ENCODE results near the gene SEC31B.

The SEC31B gene, protein sequence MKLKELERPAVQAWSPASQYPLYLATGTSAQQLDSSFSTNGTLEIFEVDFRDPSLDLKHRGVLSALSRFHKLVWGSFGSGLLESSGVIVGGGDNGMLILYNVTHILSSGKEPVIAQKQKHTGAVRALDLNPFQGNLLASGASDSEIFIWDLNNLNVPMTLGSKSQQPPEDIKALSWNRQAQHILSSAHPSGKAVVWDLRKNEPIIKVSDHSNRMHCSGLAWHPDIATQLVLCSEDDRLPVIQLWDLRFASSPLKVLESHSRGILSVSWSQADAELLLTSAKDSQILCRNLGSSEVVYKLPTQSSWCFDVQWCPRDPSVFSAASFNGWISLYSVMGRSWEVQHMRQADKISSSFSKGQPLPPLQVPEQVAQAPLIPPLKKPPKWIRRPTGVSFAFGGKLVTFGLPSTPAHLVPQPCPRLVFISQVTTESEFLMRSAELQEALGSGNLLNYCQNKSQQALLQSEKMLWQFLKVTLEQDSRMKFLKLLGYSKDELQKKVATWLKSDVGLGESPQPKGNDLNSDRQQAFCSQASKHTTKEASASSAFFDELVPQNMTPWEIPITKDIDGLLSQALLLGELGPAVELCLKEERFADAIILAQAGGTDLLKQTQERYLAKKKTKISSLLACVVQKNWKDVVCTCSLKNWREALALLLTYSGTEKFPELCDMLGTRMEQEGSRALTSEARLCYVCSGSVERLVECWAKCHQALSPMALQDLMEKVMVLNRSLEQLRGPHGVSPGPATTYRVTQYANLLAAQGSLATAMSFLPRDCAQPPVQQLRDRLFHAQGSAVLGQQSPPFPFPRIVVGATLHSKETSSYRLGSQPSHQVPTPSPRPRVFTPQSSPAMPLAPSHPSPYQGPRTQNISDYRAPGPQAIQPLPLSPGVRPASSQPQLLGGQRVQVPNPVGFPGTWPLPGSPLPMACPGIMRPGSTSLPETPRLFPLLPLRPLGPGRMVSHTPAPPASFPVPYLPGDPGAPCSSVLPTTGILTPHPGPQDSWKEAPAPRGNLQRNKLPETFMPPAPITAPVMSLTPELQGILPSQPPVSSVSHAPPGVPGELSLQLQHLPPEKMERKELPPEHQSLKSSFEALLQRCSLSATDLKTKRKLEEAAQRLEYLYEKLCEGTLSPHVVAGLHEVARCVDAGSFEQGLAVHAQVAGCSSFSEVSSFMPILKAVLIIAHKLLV

DNA sequence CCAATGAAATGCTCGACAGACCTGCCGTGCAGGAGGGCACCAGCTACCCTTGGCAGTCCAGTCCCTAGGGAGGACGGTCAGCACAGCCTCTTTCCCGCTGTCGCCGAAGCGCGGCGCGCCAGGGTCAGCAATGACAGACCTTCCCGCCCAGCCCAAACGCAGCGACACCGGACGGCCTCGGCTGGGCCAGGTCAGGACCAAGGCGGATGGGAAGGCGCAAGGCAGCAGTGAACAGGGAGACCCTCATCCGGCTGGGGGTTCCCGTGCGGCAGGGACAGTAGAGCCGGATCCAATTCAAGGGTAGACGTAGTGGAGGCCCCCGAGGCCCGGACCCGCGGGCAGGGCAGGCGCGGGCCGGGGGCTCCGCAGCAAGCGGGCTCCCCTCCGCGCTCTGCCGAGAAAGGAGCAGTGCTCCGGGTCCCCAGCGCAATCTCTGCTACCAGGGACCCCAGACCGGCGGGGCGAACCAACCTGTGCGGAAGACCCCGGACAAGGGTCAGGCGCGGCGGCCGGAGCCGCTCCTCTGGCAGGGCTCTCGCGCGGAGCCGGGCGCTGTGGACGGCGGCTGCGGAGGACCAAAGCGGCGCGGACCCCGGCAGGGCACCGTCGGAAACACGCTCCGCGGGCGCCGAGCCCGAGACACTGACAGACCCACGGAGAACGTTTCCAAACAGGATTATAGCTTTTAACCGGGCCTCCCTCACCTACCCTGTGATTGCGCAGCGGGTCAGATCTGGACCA, at the start of gene SEC31B:
SEC31B (minus strand) TSS at position 551 of the 741 bp plus-strand sequence. CDS start 2,909 bp downstream, outside the sequence.
- Mint-ChIP-seq H3K27me3 (no peaks in the 10 kb centered on the region), H3K9me3 (no peaks in the 10 kb centered on the region), H3K36me3 (ENCODE audit: low read depth) (peaks cover 30% of the 10 kb centered on the region), H3K4me3 (no peak within 1 kb of the TSS), H3K27ac (no peak within 1 kb of the TSS), H3K4me1 (ENCODE audit: low read depth) (peaks cover 11% of the 10 kb centered on the region)

DNA sequence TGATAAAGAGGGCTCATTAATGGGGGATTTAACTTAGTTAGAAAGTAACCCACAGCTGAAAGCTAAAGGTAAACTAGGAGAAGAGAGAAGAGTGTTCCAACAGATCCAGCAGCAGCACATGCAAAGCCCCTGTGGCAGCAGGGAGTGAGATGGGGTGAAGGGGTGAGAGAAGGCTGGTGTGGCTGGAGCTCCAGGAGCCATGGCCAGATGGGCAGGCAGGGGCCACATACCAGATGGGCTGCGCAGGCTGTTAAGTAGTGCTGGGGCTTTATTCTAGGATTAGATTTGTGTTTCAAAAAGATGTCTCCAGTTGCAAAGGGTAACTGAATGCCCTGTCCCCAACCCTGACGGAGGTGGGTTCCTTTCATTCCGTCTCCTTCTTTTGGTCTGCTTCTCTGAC, 49.3 kb upstream of the SEC31B start:
- Mint-ChIP-seq H3K9me3 (no peaks in the 10 kb centered on the region), H3K4me3 (no peak overlapping the region), H3K36me3 (ENCODE audit: low read depth) (no peaks in the 10 kb centered on the region), H3K27me3 (peaks cover 26% of the 10 kb centered on the region), H3K27ac (no peak overlapping the region), H3K4me1 (ENCODE audit: low read depth) (no peaks in the 10 kb centered on the region)

DNA sequence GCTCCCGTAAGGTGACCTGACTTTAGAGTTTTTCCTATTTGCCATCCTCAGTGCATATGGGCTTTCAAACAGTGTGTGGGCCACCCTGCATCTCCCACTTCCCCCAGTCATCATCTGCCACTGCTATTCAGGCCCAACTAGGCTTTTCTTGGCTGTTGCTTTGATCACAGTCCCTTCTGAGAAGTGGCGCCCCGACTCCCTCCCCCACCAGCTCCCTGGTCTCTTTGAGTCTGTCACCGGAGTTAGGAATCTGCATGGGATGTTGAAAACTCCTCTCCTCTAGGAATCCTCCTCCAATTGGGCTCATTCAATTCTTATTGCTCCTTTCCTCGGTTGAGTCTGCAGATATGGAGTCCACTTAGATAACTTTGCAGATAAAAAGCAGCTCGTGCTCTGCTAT, 48.2 kb upstream of the SEC31B start:
- Mint-ChIP-seq H3K27ac (no peak overlapping the region), H3K27me3 (peaks cover 28% of the 10 kb centered on the region), H3K4me3 (no peak overlapping the region), H3K36me3 (ENCODE audit: low read depth) (no peaks in the 10 kb centered on the region), H3K4me1 (ENCODE audit: low read depth) (peaks cover 2% of the 10 kb centered on the region), H3K9me3 (no peaks in the 10 kb centered on the region)

DNA sequence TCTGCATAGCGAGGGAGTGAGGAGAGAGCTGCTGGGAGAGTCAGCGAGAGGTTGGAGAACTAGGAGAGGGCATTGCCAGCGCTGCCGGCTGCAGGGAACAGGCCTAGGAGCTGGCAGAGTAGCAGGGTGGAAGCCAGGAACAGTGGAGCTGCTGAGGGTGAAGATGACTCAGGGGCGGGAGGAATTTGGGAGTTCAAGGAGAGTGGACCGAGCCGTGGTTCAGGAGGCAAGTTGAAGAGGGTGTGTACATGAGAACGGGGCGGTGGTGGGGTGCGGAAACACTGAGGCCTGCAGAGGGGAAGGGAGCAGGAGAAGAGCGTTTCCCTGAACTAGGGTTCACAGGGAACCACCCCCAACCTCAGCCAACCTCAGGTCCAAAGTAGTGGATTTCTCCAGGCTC, 47.6 kb upstream of the SEC31B start:
- Mint-ChIP-seq H3K4me3 (no peak overlapping the region), H3K27me3 (peaks cover 27% of the 10 kb centered on the region), H3K27ac (no peak overlapping the region)

DNA sequence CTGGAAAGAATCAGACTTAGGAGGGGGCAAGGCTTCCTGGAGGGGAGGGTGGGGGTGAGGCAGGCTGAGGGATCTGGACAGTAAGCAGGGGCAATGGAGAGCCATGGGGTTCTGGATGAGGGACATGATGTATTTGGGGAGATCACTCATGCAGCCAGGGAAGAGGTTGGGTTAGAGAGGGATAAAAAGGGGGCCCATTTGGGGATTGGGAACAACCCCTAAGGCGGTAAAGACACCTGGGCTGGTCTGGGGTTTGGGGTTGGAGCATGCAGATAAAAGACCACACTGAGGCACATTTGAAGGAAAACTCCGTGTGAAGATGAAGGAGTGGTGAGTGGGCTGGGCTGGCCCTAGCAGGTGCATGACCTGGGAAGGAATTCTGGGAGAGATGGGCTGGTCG, 46.9 kb upstream of the SEC31B start:
- H3K4me1 Mint-ChIP-seq (ENCODE audit: low read depth): peaks cover 10% of the 10 kb centered on the region
- no peak overlapping the region for H3K27ac Mint-ChIP-seq
- no peaks in the 10 kb centered on the region for H3K36me3 Mint-ChIP-seq (ENCODE audit: low read depth)
- no peaks in the 10 kb centered on the region for H3K9me3 Mint-ChIP-seq
- H3K27me3 Mint-ChIP-seq: peaks cover 27% of the 10 kb centered on the region
- no peak overlapping the region for H3K4me3 Mint-ChIP-seq

More for the DNA sequence above, 47.6 kb upstream of the SEC31B start:
- H3K36me3 Mint-ChIP-seq (ENCODE audit: low read depth): no peaks in the 10 kb centered on the region
- H3K9me3 Mint-ChIP-seq: no peaks in the 10 kb centered on the region
- H3K4me1 Mint-ChIP-seq (ENCODE audit: low read depth): peaks cover 4% of the 10 kb centered on the region

DNA sequence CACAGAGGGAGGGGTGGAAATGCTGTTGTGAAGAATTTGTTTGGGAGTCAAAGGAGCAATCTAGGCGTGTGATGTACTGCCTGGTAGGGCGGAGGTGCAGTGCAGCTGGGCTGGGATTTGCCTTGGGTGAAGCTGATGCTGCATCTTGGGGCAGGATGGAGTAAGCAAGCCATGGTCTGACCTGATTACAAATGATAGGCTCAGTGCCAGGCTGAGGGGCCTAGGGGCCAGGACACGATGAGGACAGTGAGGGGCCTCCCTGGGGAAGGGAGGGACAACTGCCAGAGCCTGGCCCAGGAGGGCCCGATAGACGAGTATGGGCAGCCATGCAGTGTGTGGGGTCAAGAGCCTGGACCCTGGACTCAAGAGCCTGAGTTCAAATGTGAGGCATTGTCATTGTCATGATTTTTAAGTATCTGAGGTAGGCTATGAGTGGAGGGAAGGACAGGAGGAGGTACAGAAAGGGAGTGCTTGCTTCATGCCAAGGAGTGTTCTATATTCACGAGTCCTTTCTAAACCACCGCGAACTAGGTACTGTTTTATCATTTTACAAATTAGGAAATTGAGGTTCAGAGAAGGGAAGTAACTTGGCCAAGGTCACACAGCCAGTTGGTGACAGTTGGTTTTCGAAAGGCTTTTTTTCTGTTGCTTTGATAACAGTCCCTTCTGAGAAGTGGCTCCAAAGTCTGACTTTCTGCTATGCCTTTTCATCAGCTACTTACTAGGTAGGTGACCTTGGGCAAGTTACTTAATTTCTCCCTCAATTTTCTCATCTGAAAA, 45.7 kb upstream of the SEC31B start:
- Mint-ChIP-seq H3K4me1 (ENCODE audit: low read depth) (peaks cover 16% of the 10 kb centered on the region), H3K36me3 (ENCODE audit: low read depth) (peaks cover 4% of the 10 kb centered on the region), H3K4me3 (no peak overlapping the region), H3K27ac (no peak overlapping the region), H3K9me3 (no peaks in the 10 kb centered on the region), H3K27me3 (peaks cover 27% of the 10 kb centered on the region)

DNA sequence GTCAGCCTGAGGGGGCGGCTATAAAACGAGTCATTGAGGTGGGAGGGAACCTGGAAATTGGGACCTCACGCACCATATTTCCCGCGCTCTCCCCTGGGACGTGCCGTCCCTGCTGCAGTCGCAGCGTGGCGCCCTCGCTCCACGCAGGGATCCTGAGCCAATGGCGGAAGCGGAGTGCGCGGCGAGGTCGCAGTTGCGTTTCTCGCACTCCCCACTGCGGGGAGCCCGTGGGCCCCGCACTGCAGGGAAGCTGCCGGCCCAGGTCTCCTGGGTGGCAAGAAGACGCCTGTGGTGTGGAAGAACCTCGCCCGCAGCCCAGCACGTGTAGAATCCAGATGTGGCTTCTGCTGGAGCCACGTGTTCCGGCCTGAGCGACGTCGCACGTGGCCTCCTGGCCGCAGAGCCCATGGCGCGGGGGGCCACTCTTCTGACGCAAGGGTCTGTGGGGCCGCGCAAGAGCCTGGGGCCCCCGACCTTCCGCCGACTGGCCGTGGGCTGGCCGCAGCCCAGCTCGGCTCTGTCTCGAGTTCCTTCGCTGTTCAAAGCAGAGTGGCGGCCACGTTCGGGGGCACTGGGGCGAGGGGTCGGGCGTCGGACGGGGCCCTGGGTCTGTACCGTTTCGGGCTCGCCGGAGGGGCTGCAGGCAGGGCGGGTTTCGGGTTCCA, 42.5 kb upstream of the SEC31B start:
- H3K4me3 Mint-ChIP-seq: no peak overlapping the region
- peaks cover 16% of the 10 kb centered on the region for H3K4me1 Mint-ChIP-seq (ENCODE audit: low read depth)
- H3K27me3 Mint-ChIP-seq: peaks cover 27% of the 10 kb centered on the region
- no peak overlapping the region for H3K27ac Mint-ChIP-seq
- peaks cover 4% of the 10 kb centered on the region for H3K36me3 Mint-ChIP-seq (ENCODE audit: low read depth)
- no peaks in the 10 kb centered on the region for H3K9me3 Mint-ChIP-seq

DNA sequence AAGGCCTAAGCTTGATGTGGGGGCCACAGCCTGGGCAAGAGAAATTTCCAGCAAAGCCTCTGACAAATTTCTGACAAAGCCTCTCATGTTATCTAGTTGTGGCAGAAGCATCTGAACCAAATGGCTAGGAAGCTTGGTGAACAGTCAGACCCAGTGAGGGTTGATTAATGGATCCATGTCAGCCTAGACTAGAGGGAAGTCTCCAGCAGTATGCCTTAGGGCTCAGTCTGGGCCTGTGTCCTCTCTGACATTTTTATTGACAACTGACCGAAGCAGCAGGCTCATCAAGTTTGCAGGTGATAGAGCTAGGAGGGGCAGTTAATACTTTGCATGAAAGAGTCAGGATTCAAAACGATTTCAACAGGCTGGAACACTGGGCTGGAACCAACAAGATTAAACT, 41.3 kb upstream of the SEC31B start:
- no peak overlapping the region for H3K27ac Mint-ChIP-seq
- peaks cover 4% of the 10 kb centered on the region for H3K36me3 Mint-ChIP-seq (ENCODE audit: low read depth)
- H3K4me3 Mint-ChIP-seq: no peak overlapping the region
- peaks cover 16% of the 10 kb centered on the region for H3K4me1 Mint-ChIP-seq (ENCODE audit: low read depth)
- H3K9me3 Mint-ChIP-seq: no peaks in the 10 kb centered on the region
- H3K27me3 Mint-ChIP-seq: peaks cover 27% of the 10 kb centered on the region

DNA sequence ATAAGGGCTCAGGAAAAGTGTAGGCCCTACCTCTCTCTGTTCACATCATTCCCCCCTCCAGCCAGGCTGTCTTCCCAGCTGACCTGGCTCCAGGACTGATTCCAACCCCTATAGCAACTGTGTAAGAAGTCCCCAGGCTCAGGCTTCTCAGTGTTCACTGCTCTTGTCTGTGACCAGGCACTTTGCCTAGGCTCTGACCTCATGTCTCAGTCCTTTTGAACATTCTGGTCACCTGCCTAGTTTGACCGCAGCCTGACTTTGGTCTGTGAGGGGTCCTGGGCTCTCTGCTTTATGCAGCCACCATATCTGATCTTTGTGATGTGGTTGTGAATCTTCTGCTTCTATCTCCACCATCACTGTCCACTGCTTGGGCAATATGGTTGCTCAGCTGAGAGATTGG, 40.6 kb upstream of the SEC31B start:
- peaks cover 23% of the 10 kb centered on the region for H3K27me3 Mint-ChIP-seq
- H3K4me1 Mint-ChIP-seq (ENCODE audit: low read depth): peaks cover 16% of the 10 kb centered on the region
- no peak overlapping the region for H3K4me3 Mint-ChIP-seq
- no peak overlapping the region for H3K27ac Mint-ChIP-seq
- peaks cover 4% of the 10 kb centered on the region for H3K36me3 Mint-ChIP-seq (ENCODE audit: low read depth)
- no peaks in the 10 kb centered on the region for H3K9me3 Mint-ChIP-seq

DNA sequence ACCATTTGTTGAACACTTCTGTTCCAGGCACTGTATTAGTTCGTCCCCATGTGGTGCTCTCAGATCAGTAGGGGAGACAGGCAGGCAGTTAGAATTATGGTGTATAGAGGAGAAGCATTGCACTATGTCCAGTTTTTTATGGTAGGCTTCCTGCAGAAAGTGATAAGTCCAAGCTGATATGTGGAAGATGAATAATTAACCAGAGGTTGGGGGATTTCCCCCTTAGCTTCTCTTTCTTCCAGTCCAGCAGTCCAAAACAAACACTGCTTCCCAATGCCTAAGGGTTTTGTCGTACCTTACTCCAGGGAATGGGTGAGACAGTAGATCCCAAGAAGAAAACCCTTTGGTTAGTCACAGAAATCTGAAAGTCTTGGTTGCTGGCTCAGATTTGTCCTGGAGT, 35.2 kb upstream of the SEC31B start:
- H3K36me3 Mint-ChIP-seq (ENCODE audit: low read depth): peaks cover 1% of the 10 kb centered on the region
- no peaks in the 10 kb centered on the region for H3K4me1 Mint-ChIP-seq (ENCODE audit: low read depth)
- no peak overlapping the region for H3K4me3 Mint-ChIP-seq
- H3K27me3 Mint-ChIP-seq: no peaks in the 10 kb centered on the region
- H3K9me3 Mint-ChIP-seq: no peaks in the 10 kb centered on the region
- H3K27ac Mint-ChIP-seq: no peak overlapping the region

DNA sequence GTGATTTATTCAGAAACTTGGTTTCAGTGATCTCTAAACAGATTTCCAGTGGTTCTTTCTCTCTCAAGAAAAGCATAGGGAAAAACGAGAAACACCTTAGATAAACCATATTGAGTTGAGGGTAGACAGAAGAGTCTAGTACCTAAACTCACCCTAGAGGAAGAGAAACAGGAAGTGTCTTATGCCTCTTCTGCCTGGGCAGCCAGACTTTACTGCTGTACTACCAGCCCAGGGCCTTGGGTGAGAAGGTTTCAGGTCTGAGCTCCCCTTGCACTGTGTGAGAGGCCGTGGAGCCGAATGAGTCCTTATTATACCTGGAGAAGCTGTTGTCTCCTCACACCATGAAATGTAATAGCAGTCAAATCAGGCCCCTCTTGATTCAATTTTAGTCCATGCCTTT, 34.3 kb upstream of the SEC31B start:
- Mint-ChIP-seq H3K4me3 (no peak overlapping the region), H3K9me3 (no peaks in the 10 kb centered on the region), H3K27me3 (no peaks in the 10 kb centered on the region), H3K36me3 (ENCODE audit: low read depth) (peaks cover 9% of the 10 kb centered on the region), H3K4me1 (ENCODE audit: low read depth) (no peaks in the 10 kb centered on the region), H3K27ac (no peak overlapping the region)

DNA sequence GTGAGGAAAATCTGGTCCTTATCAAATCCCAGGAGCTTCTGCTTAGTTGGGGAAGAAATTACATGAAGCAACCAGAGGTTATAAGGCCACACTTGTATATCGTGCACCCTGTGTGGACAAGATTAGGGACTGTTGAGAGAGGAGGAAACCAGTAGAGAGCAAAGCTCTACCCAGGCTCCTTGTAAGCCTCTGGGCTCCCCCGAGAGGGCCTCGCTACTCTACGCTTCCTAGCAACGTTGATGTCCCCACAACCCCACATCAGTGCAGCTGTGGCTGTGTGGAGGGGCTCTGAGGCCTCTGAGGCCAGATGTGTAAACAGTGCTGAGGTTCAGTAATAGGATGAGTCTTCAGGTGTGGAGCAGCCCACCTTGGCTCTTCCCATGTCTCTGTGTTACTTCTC, 32.1 kb upstream of the SEC31B start:
- Mint-ChIP-seq H3K27ac (no peak overlapping the region), H3K4me1 (ENCODE audit: low read depth) (no peaks in the 10 kb centered on the region), H3K27me3 (no peaks in the 10 kb centered on the region), H3K9me3 (no peaks in the 10 kb centered on the region), H3K4me3 (no peak overlapping the region), H3K36me3 (ENCODE audit: low read depth) (peaks cover 24% of the 10 kb centered on the region)

DNA sequence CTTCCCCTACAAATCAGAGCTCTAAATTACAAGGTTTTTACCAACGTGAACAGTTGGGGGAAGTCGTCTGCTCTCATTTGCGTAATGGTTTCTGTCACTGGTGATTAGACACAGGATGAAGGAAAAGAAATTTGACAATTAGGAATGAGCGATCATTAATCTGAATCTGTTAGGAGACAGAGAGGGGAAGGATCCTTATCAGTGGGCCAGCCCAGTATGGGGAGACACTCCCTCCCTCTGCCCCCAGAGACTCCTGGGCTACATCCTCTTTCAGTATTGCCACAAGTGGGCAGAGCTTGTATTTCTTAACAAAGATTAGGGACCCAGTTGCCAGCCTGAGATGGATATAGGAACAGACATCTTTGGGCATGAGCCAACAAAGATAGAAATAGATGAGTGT, 31.5 kb upstream of the SEC31B start:
- Mint-ChIP-seq H3K27ac (no peak overlapping the region), H3K9me3 (no peaks in the 10 kb centered on the region), H3K4me3 (no peak overlapping the region), H3K4me1 (ENCODE audit: low read depth) (no peaks in the 10 kb centered on the region), H3K36me3 (ENCODE audit: low read depth) (peaks cover 28% of the 10 kb centered on the region), H3K27me3 (no peaks in the 10 kb centered on the region)
